ENCODE results near the gene ELFN2.

DNA sequence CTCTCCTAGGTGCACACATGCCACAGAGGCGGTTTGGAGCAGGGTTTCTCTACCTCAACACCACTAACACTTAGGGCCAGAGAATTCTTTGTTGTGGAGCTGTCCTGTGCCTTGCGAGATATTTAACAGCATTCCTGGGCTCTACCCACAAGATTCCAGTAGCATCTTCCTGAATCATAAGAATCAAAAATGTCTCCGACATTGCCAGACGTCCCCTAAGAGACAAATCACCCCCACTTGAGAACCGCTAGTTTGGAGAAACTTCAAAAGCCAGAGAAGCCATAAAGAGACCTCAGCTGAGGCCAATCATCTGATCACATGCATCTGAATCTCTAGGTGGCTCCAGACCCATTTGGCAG is 42.8 kb upstream of the ELFN2 start:
- TF ChIP-seq CTCF (IDR thresholded peaks at IDR 0.05): no peak
- TF ChIP-seq ZFX (IDR thresholded peaks at IDR 0.05; ENCODE audit: borderline replicate concordance): no peak
